Measurements from ENCODE around the gene HDHD2.

HDHD2 gene

GRCh38 chr18:47143899-47144485 lies 6.3 kb downstream of the HDHD2 start:
- TF ChIP-seq CTCF (IDR thresholded peaks at IDR 0.05; ENCODE audit: low read depth, low read length), result no peak
- H3K4me3 ChIP-seq (ENCODE audit: low read depth, low read length), result no peak overlapping the region

GRCh38 chr18:47143153-47143552 lies 7.1 kb downstream of the HDHD2 start:
- H3K4me3 ChIP-seq (ENCODE audit: low read depth, low read length), result no peak overlapping the region
- TF ChIP-seq CTCF (IDR thresholded peaks at IDR 0.05; ENCODE audit: low read depth, low read length), result no peak

- no peak overlapping the region for H3K4me3 ChIP-seq (ENCODE audit: low read depth, low read length)
- no peak for TF ChIP-seq CTCF (IDR thresholded peaks at IDR 0.05; ENCODE audit: low read depth, low read length)
Observed at GRCh38 chr18:47141289-47141688, 9.0 kb downstream of the HDHD2 start.

- H3K4me3 ChIP-seq (ENCODE audit: low read depth, low read length), result no peak overlapping the region
- TF ChIP-seq CTCF (IDR thresholded peaks at IDR 0.05; ENCODE audit: low read depth, low read length), result no peak
Observed at GRCh38 chr18:47121146-47121545, 29.2 kb downstream of the HDHD2 start.

GRCh38 chr18:47120428-47120827 lies 29.9 kb downstream of the HDHD2 start:
- TF ChIP-seq CTCF (IDR thresholded peaks at IDR 0.05; ENCODE audit: low read depth, low read length), result no peak
- no peak overlapping the region for H3K4me3 ChIP-seq (ENCODE audit: low read depth, low read length)

GRCh38 chr18:47118981-47119380 lies 31.3 kb downstream of the HDHD2 start:
- TF ChIP-seq CTCF (IDR thresholded peaks at IDR 0.05; ENCODE audit: low read depth, low read length), result no peak
- no peak overlapping the region for H3K4me3 ChIP-seq (ENCODE audit: low read depth, low read length)

GRCh38 chr18:47115205-47115604 lies 35.1 kb downstream of the HDHD2 start:
- no peak for TF ChIP-seq CTCF (IDR thresholded peaks at IDR 0.05; ENCODE audit: low read depth, low read length)
- no peak overlapping the region for H3K4me3 ChIP-seq (ENCODE audit: low read depth, low read length)
